ENCODE measurements around the gene FBXL4.

FBXL4 gene

GRCh38 chr6:98959631-98960030 is 11.9 kb upstream of the FBXL4 start:
- Histone ChIP-seq H3K27me3 (peaks cover 3% of the 10 kb centered on the region; the same call in 1 of the 2 replicates), H3K4me1 (no peaks in the 10 kb centered on the region), H3K9me3 (no peaks in the 10 kb centered on the region), H3K36me3 (no peaks in the 10 kb centered on the region), H3K4me3 (ENCODE audit: low read depth, low read length) (no peak overlapping the region)
- TF ChIP-seq CTCF (IDR thresholded peaks at IDR 0.05; ENCODE audit: low read depth, low read length) = no peak
- DNase-seq = no peak

GRCh38 chr6:98958776-98959175 is 11.0 kb upstream of the FBXL4 start:
- TF ChIP-seq CTCF (IDR thresholded peaks at IDR 0.05; ENCODE audit: low read depth, low read length) = no peak
- no peak overlapping the region for H3K4me3 ChIP-seq (ENCODE audit: low read depth, low read length)
- no peaks in the 10 kb centered on the region for H3K36me3 ChIP-seq

GRCh38 chr6:98957450-98957849 is 9.7 kb upstream of the FBXL4 start:
- Histone ChIP-seq H3K27me3 (no peaks in the 10 kb centered on the region), H3K4me3 (ENCODE audit: low read depth, low read length) (no peak overlapping the region), H3K4me1 (no peaks in the 10 kb centered on the region), H3K36me3 (no peaks in the 10 kb centered on the region), H3K9me3 (no peaks in the 10 kb centered on the region)
- DNase-seq = peak; percentile 13
- no peak for TF ChIP-seq CTCF (IDR thresholded peaks at IDR 0.05; ENCODE audit: low read depth, low read length)

More at GRCh38 chr6:98958776-98959175, 11.0 kb upstream of the FBXL4 start:
- DNase-seq = no peak
- Histone ChIP-seq H3K27me3 (0 out of 2 replicates have a peak, but pooled peaks cover 3% of the 10 kb centered on the region), H3K4me1 (no peaks in the 10 kb centered on the region), H3K9me3 (no peaks in the 10 kb centered on the region)

- H3K9me3 ChIP-seq = no peaks in the 10 kb centered on the region
- H3K4me3 ChIP-seq (ENCODE audit: low read depth, low read length) = no peak overlapping the region
- H3K27me3 ChIP-seq = no peaks in the 10 kb centered on the region
- peaks cover 8% of the 10 kb centered on the region; the same call in 1 of the 2 replicates for H3K4me1 ChIP-seq
- DNase-seq = no peak
- no peak for TF ChIP-seq CTCF (IDR thresholded peaks at IDR 0.05; ENCODE audit: low read depth, low read length)
- no peaks in the 10 kb centered on the region for H3K36me3 ChIP-seq
These were observed 1.8 kb upstream of the FBXL4 start for GRCh38 chr6:98949589-98949988.

- Histone ChIP-seq H3K9me3 (no peaks in the 10 kb centered on the region), H3K27me3 (no peaks in the 10 kb centered on the region), H3K36me3 (no peaks in the 10 kb centered on the region), H3K4me1 (peaks cover 8% of the 10 kb centered on the region; the same call in 1 of the 2 replicates), H3K4me3 (ENCODE audit: low read depth, low read length) (peak overlapping the region; percentile 85)
- peak; percentile 36 for DNase-seq
- TF ChIP-seq CTCF (IDR thresholded peaks at IDR 0.05; ENCODE audit: low read depth, low read length) = no peak
These were observed 801 bp downstream of the FBXL4 start for GRCh38 chr6:98946879-98947410.

- Histone ChIP-seq H3K4me3 (ENCODE audit: low read depth, low read length) (peak overlapping the region; percentile 85), H3K27me3 (no peaks in the 10 kb centered on the region), H3K36me3 (no peaks in the 10 kb centered on the region), H3K9me3 (no peaks in the 10 kb centered on the region), H3K4me1 (peaks cover 8% of the 10 kb centered on the region; the same call in 1 of the 2 replicates)
- TF ChIP-seq CTCF (IDR thresholded peaks at IDR 0.05; ENCODE audit: low read depth, low read length) = no peak
- DNase-seq = no peak
These were observed 1.4 kb downstream of the FBXL4 start for GRCh38 chr6:98946266-98946878.
